Measurements from ENCODE around the gene CENPB.

CENPB gene

DNA sequence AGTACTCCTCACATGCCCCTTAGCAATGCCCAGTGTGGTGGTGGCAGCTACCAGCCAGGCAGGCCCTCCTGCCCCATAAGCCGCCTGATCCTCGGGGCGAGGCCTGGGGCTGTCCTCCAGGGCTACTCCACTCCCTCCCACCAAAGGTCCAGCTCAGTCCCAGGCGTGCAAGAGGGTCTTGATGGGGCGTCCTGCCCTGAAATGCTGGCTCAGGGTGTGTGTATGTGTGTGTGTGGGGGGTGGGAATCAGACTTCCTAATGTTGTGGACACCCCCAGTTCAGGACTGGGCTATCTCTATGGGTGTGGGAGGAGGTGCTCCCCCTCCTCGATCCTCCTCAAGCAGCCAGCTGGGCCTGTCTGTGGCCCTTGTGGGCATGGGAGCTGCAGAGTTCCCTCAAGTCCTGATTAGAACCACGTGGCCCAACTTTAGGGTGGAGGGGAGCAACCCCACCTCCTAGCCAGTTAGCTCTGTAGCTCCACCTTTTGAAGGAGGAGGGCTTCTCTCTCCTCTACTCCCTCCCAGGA lies 46.6 kb downstream of the CENPB start:
- Mint-ChIP-seq H3K27me3 (peaks cover 20% of the 10 kb centered on the region), H3K4me3 (no peak overlapping the region), H3K9me3 (no peaks in the 10 kb centered on the region), H3K4me1 (ENCODE audit: low read depth) (peaks cover 8% of the 10 kb centered on the region), H3K27ac (no peak overlapping the region), H3K36me3 (ENCODE audit: low read depth) (no peaks in the 10 kb centered on the region)
- intact Hi-C loops (cut with micrococcal nuclease) = no loop called here

DNA sequence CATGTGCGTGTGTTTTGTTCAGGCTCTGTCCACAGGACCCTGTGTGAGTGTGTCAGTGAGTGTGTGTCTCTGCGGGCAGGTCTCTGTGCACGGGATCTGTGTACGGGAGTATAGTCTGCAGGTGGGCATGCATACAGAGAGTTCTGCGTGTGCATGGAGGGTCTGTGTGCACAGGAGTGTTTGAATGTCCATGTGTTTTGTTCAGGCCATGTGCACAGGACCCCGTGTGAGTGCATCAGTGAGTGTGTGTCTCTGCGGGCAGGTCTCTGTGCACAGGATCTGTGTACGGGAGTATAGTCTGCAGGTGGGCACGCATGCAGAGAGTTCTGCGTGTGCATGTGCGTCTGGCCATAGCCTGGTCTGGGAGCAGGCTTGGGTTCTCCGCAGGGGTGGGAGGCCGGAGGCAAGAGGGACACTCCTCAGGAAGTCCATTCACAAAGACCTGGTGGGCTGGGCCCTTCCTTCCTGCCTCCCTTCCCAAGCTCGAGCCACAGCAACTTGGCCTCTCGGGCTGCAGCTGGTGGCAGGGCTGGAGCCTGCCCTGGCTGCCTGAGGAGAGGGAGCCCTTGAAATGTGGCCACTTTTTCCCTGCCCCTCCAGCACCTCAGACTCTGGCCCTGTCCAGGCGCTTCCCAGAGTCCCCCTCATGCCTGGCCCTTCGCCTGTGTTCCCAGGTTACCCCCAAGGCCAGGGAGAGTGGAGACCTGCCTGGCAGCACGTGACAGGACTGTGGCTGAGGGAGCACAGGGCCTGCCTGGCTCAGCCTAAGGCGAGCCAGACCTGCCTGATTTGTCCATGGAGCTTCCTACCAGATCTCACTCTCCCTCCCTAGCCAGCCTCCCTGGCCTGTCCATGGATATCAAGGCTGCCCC lies 47.2 kb downstream of the CENPB start:
- Mint-ChIP-seq H3K9me3 (no peaks in the 10 kb centered on the region), H3K4me1 (ENCODE audit: low read depth) (peaks cover 1% of the 10 kb centered on the region), H3K36me3 (ENCODE audit: low read depth) (no peaks in the 10 kb centered on the region), H3K27me3 (peaks cover 15% of the 10 kb centered on the region), H3K27ac (no peak overlapping the region), H3K4me3 (no peak overlapping the region)
- intact Hi-C loops (cut with micrococcal nuclease) = no loop called here

- Mint-ChIP-seq H3K36me3 (ENCODE audit: low read depth) (no peaks in the 10 kb centered on the region), H3K4me1 (ENCODE audit: low read depth) (peaks cover 8% of the 10 kb centered on the region), H3K27me3 (peaks cover 20% of the 10 kb centered on the region), H3K4me3 (no peak overlapping the region), H3K27ac (no peak overlapping the region), H3K9me3 (no peaks in the 10 kb centered on the region)
- intact Hi-C loops (cut with micrococcal nuclease) = no loop called here
These were observed 48.2 kb downstream of the CENPB start for GRCh38 chr20:3738111-3739053.

- Mint-ChIP-seq H3K36me3 (ENCODE audit: low read depth) (no peaks in the 10 kb centered on the region), H3K4me3 (no peak overlapping the region), H3K9me3 (no peaks in the 10 kb centered on the region), H3K27me3 (peaks cover 40% of the 10 kb centered on the region), H3K27ac (no peak overlapping the region), H3K4me1 (ENCODE audit: low read depth) (peaks cover 20% of the 10 kb centered on the region)
- intact Hi-C loops (cut with micrococcal nuclease) = no loop called here
These were observed 50.8 kb downstream of the CENPB start for GRCh38 chr20:3735768-3736167.

DNA sequence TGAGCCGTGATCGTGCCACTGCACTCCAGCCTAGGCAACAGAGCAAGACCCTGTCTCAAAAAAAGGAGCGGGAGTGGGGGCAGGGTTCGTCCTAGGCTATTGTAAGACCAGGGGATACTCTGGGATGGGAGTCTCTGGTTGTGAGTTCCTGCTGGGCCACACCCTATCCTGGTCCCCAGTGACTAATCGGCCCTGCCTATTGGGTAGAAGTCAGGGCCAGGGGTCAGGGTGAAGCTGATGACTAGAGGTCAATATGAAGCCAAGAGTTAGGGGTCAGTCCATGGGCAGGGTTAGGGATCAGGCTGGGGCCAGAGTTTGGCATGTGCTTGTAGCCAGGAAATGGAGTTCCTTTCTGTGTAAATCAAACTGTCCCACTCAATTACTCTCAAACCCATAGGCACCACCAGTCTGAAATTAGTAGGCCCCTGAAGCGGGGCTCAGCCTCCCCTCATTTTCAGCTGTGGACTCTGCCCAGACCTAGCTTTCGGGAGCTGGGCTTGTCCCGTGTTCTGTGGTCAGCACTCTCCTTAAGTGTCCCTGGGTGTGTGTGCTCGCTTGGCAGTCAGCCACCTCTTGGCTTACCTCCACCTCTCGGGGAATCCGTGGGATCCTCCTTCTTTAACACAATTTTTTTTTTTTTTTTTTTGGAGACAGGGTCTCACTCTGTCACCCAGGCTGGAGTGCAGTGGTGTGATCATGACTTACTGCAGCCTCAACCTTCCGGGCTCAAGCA lies 52.3 kb downstream of the CENPB start:
- intact Hi-C loops (cut with micrococcal nuclease) = no loop called here

More for the DNA sequence above, 52.3 kb downstream of the CENPB start:
- Mint-ChIP-seq H3K4me3 (no peak overlapping the region), H3K27ac (no peak overlapping the region), H3K27me3 (peaks cover 52% of the 10 kb centered on the region), H3K9me3 (no peaks in the 10 kb centered on the region), H3K36me3 (ENCODE audit: low read depth) (no peaks in the 10 kb centered on the region), H3K4me1 (ENCODE audit: low read depth) (peaks cover 35% of the 10 kb centered on the region)

Data from dendritic cell treated with granulocyte-macrophage colony-stimulating factor and Interleukin-4, amounts not matched to agents 40 ng/mL and 50 ng/mL, for 4 days (primary cell).